SU-DHL-6 (cell line): Measurements from ENCODE around the gene MDFIC.

ENCODE experiments used
- H2AFZ ChIP-seq: fragments of 200-600 bp; sonication (generic); 2 replicates; pipeline ENCODE4 v1.6.1; 2014; ENCODE audit warnings: low read depth, mild to moderate bottlenecking, moderate library complexity, mixed read lengths, antibody characterized with exemption, low read length; ENCODE audit not compliant: severe bottlenecking
- H3F3A ChIP-seq: fragments of 200-600 bp; shearing (Covaris generic); 2 replicates; pipeline ENCODE4 v1.6.0; 2016; ENCODE audit warnings: antibody characterized with exemption, mild to moderate bottlenecking; ENCODE audit not compliant: insufficient read depth
- H3K27ac ChIP-seq: fragments of 200-600 bp; sonication (generic); 2 replicates; pipeline ENCODE4 v1.5.1; 2016; ENCODE audit warnings: low read depth, mild to moderate bottlenecking, low read length, moderate library complexity, mixed read lengths
- H3K27me3 ChIP-seq: fragments of 200-600 bp; sonication (generic), shearing (Covaris generic); 2 replicates; pipeline ENCODE4 v1.6.0; 2014; ENCODE audit warnings: mild to moderate bottlenecking, low read length
- H3K36me3 ChIP-seq: fragments of 200-600 bp; sonication (generic); 2 replicates; pipeline ENCODE4 v1.6.1; 2014; ENCODE audit warnings: mild to moderate bottlenecking, low read length, mixed read lengths
- H3K4me2 ChIP-seq: fragments of 300-600, 200-600 bp; shearing (Covaris generic), sonication (generic); 2 replicates; pipeline ENCODE4 v1.6.0; 2014; ENCODE audit warnings: low read length, low read depth, mild to moderate bottlenecking; ENCODE audit not compliant: poor library complexity, severe bottlenecking
- H3K4me3 ChIP-seq: fragments of 200-600 bp; sonication (generic); 2 replicates; pipeline ENCODE4 v1.5.1; 2014; ENCODE audit warnings: antibody characterized with exemption, low read length, mild to moderate bottlenecking, mixed read lengths; ENCODE audit not compliant: insufficient read depth, poor library complexity, severe bottlenecking
- H3K79me2 ChIP-seq: fragments of 200-600 bp; sonication (generic); 2 replicates; pipeline ENCODE4 v1.6.1; 2014; ENCODE audit warnings: mild to moderate bottlenecking, low read length, moderate library complexity; ENCODE audit not compliant: insufficient read depth
- H3K9ac ChIP-seq: fragments of 200-600 bp; sonication (generic); 2 replicates; pipeline ENCODE4 v1.7.0; 2014; ENCODE audit warnings: mild to moderate bottlenecking, low read length
- H3K9me2 ChIP-seq: fragments of 200-600 bp; sonication (generic); replicated peaks from 2 replicates; pipeline ENCODE4 v1.6.1; 2014; ENCODE audit warnings: low read length; ENCODE audit not compliant: insufficient read depth
- H3K9me3 ChIP-seq: fragments of 200-600 bp; sonication (generic); 2 replicates; pipeline ENCODE4 v1.6.1; 2014; ENCODE audit warnings: low read length, mixed read lengths; ENCODE audit not compliant: insufficient read depth
- H4K20me1 ChIP-seq: fragments of 200-600 bp; sonication (generic); 2 replicates; pipeline ENCODE4 v1.6.1; 2014; ENCODE audit warnings: low read depth, mild to moderate bottlenecking, antibody characterized with exemption, low read length, moderate library complexity, mixed read lengths
- EZH2phosphoT487 ChIP-seq: fragments of 200-600 bp; sonication (generic), shearing (Covaris generic); conservative IDR thresholded peaks from 2 replicates; pipeline ENCODE4 v1.6.1; 2018; ENCODE audit warnings: mild to moderate bottlenecking, antibody characterized with exemption, low read length, moderate library complexity, mixed read lengths
- TF ChIP-seq, protein P1 (sequence below): fragments of 200-600 bp; sonication (generic); IDR thresholded peaks from one replicate; pipeline ENCODE4 v1.5.1; 2017; ENCODE audit warnings: antibody characterized with exemption, mild to moderate bottlenecking, low read length, moderate library complexity; ENCODE audit not compliant: insufficient read depth, poor library complexity, severe bottlenecking

MDFIC gene

DNA sequence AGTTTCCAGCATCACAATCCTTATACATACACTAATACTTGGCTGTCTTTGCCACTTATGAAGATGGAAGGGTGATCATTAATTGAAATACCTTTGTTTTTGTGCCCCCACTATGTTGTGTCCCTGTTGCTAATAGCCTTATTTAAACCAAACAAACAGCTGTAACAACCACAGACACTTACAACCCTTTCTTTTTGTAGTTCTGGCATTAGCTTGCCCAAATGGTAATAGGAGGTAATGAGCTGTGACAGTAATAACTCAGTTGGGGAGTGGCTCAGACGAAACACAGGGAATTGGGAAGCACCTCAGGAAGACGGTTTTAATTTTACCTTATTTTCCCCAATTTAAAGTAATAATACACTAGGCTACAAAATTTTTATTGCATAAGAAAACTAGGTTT, 83.4 kb downstream of the MDFIC start:
- Histone ChIP-seq H3K4me3 (no peak overlapping the region), H4K20me1 (no peaks in the 10 kb centered on the region), H3F3A (no peaks in the 10 kb centered on the region), H3K9me3 (no peaks in the 10 kb centered on the region), H2AFZ (no peak overlapping the region), H3K9ac (no peak overlapping the region), H3K27me3 (no peaks in the 10 kb centered on the region), H3K79me2 (no peaks in the 10 kb centered on the region), H3K9me2 (no peaks in the 10 kb centered on the region), H3K36me3 (no peaks in the 10 kb centered on the region), H3K4me2 (no peak overlapping the region), H3K27ac (no peak overlapping the region)
- no peak for TF ChIP-seq EZH2phosphoT487
- TF ChIP-seq, protein P1, sequence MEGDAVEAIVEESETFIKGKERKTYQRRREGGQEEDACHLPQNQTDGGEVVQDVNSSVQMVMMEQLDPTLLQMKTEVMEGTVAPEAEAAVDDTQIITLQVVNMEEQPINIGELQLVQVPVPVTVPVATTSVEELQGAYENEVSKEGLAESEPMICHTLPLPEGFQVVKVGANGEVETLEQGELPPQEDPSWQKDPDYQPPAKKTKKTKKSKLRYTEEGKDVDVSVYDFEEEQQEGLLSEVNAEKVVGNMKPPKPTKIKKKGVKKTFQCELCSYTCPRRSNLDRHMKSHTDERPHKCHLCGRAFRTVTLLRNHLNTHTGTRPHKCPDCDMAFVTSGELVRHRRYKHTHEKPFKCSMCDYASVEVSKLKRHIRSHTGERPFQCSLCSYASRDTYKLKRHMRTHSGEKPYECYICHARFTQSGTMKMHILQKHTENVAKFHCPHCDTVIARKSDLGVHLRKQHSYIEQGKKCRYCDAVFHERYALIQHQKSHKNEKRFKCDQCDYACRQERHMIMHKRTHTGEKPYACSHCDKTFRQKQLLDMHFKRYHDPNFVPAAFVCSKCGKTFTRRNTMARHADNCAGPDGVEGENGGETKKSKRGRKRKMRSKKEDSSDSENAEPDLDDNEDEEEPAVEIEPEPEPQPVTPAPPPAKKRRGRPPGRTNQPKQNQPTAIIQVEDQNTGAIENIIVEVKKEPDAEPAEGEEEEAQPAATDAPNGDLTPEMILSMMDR, result no peak

GRCh38 chr7:115005953-115006352, 84.1 kb downstream of the MDFIC start:
- TF ChIP-seq EZH2phosphoT487, result no peak
- TF ChIP-seq, protein P1, result no peak
- H3K27ac ChIP-seq, result no peak overlapping the region
- H3K27me3 ChIP-seq, result no peaks in the 10 kb centered on the region
- H3K79me2 ChIP-seq, result no peaks in the 10 kb centered on the region
- H2AFZ ChIP-seq, result no peak overlapping the region
- no peaks in the 10 kb centered on the region for H4K20me1 ChIP-seq
- no peaks in the 10 kb centered on the region for H3K9me3 ChIP-seq
- no peak overlapping the region for H3K4me3 ChIP-seq
- H3K36me3 ChIP-seq, result no peaks in the 10 kb centered on the region
- no peak overlapping the region for H3K4me2 ChIP-seq
- no peaks in the 10 kb centered on the region for H3K9me2 ChIP-seq
- H3F3A ChIP-seq, result no peaks in the 10 kb centered on the region
- no peak overlapping the region for H3K9ac ChIP-seq

DNA sequence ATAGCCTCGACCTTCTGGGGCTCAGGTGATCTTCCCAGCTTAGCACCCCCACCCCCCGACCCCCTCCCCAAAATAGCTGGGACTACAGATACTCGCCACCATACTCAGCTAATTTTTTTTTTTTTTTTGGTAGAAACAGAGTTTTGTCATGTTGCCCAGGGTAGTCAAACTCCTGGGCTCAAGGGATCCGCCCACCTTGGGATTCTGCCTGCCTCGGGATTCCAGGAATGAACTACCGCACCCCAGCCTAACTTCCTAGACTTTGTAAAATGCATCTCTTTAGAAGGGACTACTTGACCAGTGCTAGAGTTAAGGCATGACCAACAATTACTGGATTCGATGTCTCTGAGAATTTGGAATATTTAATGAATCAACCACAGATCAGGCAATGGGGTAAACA, 85.9 kb downstream of the MDFIC start:
- H3K27ac ChIP-seq, result no peak overlapping the region
- H4K20me1 ChIP-seq, result no peaks in the 10 kb centered on the region
- no peaks in the 10 kb centered on the region for H3K9me2 ChIP-seq
- H3K9ac ChIP-seq, result no peak overlapping the region
- no peak overlapping the region for H3K4me3 ChIP-seq
- no peak for TF ChIP-seq EZH2phosphoT487
- TF ChIP-seq, protein P1, result no peak
- H3K79me2 ChIP-seq, result no peaks in the 10 kb centered on the region
- H3K4me2 ChIP-seq, result no peak overlapping the region
- no peaks in the 10 kb centered on the region for H3K36me3 ChIP-seq
- no peaks in the 10 kb centered on the region for H3F3A ChIP-seq
- H3K27me3 ChIP-seq, result no peaks in the 10 kb centered on the region
- H3K9me3 ChIP-seq, result no peaks in the 10 kb centered on the region
- no peak overlapping the region for H2AFZ ChIP-seq
